HG03342 (cell line): ENCODE results near the gene CSNK1D.

ENCODE experiments used
- ATAC-seq: cut with Tn5 transposase; IDR thresholded peaks from one replicate; pipeline ENCODE4 v1.9.1; 2021; ENCODE audit warnings: mild to moderate bottlenecking, moderate library complexity; ENCODE audit not compliant: unreplicated experiment

The CSNK1D gene

DNA sequence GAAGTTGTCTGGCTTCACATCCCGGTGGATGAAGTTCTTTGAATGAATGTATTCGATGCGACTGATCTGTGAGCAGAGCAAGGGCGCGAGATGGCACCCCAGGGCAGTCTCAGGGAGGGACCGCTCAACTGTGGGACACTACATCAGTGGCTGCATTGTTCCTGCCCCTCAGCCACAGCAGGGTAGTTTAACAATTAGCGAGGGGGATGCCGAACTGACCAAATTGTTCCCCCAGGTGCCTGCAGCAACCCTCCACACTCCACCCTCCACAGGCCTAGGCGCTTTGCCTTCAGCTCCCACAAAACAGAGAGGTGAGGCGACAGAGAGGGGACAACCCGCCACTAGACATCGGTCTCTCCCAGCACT lies 20.3 kb downstream of the CSNK1D start:
- no peak for ATAC-seq

DNA sequence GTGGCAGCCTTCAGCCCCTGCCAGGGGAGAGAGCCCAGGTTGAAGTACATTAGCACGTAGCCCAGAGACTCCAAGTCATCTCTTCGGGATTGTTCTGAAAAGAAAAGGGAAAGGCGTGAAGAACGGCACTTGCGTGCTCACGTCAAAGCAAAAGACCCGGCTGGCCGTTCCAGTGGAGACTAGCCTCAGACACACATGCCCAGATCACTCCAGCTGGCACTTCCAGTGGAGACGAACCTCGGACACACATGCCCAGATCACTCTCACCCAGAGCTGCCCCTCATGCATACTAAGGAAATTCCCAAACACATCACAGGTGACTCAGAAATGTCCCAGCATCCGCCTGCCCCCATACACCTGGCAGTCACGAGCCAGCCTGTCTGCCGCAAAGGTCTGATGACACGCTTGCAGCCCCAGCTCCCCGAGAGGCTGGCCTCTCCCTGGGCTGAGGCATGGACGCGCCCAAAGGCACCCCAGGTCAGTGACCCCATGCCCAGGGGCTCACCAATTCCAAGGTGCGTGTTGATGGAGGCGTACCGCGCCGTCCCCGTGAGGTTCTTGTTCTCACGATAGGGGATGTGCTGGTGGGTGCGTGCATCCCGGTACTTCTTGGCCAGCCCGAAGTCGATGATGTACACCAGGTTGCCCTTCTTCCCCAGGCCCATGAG lies 20.9 kb downstream of the CSNK1D start:
- no peak for ATAC-seq

DNA sequence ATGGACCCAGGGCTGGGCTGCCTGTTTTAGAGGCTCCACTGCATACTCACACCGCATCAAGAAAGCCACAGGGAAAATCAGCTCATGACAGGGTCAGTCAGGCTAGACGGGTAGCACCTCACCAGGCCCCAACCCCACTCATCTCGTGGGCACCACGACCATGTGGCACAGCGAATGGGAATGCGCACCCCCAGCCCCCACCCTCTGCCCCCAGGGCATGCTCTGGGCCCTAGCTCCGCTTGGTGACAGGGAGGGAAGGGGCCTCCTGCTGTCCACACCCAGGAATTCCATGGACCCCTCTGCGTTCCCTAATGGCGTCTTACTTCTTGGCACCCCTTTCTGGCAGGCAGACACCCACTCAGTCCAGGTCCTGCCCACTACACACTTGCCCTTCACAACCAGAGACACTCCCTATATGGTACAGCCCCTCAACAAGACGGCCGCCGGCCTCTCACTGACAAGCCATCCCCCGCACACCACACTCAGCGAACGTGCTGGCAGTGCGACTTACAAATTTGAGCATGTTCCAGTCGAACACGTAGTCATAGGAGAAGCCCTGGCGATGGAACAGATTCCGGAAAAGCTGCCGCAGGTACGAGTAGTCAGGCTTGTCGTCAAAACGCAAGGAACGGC lies 22.5 kb downstream of the CSNK1D start:
- ATAC-seq: no peak

DNA sequence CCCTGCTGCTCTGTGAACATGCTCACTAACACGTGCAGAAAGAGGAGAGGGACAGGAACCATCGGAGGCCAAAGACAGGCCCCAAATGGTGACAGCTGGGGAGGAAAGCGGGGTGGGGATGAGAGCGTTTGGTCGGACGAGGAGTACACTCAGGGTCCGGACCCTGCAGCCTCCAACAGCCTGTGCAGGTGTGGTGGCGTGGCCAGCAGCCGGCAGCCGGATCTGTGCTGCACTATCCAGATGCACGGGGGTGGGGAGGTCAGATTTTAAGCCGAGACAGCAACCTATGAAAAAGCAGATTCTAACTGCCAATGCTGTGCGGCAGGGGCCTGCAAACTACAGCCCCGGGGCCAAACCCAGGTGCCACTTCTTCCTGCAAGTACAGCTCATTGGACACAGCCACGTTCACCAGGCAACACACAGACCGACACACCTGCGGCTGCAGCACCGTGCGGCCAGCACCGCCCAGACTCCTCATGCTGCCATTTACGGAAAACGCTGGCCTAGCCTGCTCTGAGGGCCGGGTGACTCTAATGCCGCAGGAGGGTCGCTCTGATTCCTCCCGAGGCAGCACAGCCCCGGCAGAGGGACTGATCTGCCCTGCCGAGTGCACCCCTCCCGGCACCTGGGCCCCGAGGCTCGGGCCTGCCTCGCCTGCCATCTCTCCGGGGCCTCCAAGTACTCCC lies 23.5 kb downstream of the CSNK1D start:
- ATAC-seq: no peak

DNA sequence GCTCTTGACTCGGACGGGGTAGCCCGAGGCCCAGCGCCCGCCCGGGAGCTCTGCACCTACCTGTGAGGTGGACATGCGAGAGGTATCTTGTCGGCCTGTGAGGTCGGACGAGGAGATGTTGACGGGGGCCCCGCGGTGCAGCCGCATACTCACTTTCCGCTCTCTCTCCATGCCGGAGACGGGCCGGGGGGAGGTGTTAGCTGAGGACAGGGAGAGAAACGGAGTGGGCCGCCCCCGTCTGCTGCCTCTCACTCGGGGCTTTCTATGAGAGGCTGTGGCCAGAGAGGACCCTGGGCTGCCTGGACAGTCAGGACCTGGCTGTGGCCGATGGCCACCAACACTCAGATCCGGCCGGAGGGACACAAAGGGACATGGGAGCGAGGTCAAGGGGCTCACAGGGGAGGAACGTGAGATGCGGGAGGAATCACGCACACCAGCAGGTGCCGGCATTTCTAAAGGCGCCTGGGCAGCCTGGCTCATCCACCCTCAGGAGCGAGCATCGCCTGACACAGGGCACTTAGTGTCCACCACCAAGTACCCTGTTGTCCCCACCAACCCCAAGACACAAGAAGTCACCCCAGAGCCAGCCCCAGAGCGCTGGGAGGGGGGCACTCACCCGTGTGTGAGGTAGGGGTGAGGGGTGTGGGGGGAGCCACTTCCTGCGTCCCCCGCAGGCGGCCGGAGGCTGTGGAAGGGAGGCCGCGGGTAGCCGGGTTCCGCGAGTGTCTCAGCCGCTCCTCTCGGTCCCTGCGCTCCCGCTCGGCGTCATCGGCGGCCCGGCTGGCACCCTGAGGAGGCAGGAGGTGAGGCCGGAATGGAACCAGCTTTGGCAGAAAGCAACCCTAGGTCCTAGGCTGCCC lies 24.5 kb downstream of the CSNK1D start:
- ATAC-seq: no peak

DNA sequence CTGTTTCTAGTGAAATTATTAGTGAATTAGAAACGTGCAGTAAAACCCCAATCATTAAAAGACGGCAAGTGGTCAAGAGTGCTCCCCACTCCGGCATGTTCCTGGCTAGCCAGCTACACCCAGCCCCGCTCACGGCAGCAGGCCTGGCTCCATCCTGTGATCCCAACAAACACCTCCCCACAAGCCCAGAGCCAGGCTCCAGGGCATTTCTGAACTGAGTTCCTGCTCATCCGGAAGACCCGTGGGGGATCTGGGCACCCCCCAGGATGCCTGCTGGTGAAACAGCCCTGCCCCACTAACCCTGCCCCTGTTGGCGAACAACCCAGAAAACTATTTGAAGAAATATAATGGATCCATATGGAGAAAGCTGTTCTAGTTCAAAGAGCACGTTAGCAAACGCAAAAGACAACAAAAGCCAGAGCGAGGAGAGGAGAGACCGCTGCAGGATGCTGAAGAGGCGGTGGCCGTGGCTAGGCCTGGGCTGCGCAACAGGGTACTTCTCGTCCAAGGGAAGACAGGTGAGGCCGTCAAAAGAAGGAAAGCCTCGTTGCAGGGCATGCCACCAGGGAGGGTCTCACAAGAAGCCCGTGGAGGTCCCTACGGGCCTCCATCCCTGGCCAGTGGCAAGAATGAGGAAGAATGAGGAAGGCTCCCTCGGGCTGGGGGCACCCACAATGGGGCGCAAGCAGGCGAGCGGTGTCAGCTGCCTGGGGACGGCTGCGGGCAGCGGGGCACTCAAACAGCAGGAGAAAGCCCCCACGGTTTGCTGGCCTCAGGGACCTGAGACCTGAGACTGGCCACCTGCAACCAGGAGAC lies 25.4 kb downstream of the CSNK1D start:
- ATAC-seq: no peak

DNA sequence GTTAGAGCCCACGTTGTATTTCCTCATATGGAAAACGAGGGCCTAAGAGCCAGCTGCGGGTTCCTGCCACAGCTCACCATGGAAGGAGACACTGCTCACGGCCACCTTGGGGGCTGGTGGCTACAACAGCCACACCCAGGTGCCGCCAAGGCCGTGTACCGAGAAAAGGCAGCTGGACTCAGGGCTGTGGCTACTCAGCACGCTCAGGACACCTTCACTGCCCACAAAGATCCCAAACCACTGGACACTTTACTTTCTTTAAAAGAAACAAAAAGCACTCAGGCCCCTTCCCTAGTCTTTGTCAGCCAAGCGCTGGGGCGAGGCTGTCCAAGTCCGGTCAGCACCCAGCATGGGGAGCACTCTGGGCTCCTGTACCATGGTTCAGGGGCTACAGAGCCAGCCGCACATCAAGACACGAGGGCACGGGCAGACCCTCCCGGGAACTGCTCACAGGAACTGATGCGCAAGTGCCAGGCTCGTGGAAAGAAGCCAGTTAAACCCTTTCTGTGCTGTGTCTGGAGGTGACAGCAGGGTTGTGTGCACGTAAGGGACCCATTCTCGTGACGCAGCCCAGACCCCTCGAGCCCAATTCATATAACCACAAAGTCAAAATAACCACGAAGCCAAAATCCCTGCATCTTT lies 26.2 kb downstream of the CSNK1D start:
- ATAC-seq: no peak

DNA sequence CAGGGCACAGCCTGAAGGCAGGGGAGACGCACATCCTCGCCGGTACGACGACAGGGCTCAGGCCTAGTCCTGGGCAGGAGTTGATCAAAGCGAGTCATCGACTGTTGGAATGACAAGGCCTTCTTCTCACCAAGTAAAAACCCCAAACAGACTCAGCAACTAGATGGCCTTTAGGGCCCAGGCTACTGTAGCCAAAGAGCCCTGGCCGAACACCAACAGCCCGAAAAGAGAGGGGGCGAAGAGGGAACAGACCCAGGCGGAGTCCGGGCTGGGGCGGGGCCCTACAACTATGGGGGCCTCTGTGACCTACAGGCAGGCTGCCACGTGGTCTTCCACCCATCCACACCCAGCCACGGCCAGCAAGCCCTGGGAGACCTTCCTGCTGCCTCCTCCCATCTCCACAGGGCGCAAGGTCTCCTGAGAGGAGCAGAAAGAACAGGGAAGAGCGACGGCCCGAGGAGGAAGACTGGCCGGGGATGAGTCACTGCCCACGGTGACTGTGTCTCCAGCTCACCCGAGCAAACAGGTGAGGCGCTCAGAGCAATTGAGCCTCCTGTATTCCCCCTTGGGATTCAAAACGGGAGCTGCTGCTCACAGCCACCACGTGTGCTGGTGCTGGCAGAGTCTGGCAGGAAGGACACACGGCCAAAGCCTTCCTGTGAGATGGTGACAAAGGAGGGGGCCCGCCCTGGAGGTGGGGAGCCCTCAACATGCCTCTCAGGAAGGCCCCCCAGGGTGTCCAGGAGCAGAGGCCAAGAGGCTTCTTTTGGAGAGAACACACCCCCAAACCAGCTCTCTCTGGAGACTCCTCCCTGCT lies 26.9 kb downstream of the CSNK1D start:
- no peak for ATAC-seq

DNA sequence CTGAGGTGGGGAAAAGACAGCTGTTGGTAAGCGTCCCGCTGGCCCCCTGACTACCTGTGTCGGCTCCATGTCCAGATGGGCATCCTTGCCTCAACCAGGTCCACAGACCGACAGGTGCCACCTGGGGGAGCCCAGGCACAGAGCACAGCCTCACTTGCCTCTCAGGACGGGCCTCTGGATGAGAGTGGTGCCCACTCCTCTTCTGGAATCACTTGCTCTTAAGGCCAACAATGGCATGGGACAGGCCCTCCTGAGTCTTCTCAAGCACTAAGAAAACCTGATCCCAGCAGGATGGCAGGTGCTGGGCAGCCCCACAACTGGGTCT lies 27.5 kb downstream of the CSNK1D start:
- ATAC-seq: no peak

DNA sequence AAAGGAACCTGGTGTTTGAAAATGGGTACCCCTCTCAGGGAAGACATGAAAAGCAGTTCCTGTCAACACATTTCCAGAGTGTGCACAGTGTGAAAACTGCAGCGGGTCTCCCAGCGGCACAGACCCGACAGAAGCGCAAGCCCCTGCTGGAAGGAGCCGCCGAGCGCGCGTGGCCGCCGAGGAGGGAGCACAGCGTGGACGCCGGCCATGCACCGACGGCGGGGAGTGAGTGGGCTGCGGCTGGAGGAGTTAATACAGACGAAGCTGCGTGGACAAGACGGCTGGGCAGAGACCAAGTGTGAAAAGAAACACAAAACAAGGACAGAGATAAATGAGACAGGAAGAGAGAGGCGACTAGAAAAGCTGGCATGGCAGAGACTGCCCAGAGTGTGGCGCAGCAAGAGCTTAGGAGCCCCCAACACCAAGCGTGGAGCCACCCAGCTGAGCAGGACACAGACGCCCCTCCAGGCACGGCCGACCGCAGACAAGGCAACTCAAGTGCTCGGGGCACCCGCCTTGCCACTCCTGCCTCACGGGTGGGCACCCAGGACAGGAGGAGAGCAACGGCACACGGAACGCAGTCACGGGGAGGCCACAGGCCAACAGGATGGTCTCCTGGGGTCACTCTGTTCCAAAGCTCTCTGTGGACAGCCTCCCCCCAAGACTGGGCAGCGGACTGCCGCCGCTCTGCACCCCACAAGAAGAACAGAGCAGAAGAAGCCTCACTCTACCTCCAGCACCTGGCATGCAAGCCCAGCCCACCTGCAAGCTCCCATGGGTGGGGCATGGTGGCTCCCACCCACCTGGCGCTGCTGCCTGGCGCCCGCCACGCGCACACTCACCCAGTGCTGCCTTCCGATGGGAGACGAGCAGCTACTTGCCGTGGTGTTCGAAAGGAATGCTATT lies 28.1 kb downstream of the CSNK1D start:
- no peak for ATAC-seq

DNA sequence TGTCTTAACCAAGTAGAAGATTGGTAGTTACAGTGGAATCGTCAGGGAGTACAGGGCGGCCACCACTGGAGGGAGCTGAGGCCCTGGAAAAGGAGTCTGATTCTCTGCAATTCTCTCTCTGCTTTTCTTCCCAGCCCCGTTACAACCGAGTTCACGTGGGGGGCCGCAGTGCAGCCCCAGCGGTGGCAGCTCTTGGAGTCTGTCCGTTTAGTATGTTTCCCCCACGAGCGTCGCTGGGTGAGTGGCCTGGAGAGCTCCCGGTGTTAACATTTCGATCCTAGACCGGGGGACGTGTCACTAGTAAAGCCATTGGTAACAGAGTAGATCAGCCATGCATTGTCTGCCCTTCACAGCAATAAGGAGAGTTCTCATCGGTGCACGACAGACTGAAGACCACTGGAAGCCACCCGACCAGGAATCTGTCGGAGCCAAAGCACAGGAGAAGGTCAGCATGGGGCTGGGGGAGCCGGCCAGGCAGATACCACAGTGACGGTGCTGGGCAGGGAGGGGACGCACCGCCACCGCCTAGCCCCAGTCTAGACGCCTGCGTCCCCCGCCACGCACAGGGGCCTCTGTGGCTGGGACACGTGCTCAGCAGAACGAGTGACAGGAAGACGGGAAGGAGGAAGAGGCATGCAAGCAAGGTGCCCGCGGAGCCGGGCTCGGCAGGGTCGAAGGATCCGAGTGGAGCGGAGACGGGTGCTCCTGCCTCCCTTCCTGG lies 28.9 kb downstream of the CSNK1D start:
- no peak for ATAC-seq

DNA sequence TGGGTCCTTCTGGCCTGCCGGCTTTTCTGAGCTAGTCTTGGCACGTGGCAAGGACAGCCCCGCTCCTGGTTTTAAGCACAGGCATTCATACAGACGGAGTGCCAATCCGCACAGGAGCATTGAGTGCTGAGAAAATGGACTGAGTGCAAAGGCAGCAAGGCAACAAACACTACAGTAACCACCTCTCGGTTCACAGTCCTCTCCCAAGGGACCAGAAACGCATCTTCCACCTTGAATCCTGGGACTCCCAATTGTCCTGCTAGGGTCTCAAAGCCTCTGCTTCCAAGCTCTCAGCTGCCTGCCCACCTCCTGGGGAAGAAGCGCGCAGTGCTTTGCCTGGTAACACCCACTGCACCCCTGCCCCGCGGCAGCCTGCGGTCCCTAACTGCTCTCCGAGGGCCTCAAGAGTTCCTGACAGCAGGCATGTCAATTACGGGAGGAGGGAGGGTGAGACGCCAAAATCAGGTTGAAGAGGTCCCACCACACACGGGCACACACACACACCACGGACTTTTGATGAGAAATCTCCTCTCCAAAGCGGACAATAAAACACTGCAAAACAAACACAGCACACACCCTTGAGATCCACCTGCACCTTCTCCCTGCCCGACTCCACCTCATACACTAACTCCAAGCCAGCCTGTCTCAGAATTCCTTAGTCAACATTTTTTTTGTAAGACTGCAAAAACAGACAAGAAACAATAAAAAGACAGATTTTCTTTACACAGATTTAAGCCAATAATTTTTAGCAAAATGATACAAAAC lies 29.7 kb downstream of the CSNK1D start:
- no peak for ATAC-seq

DNA sequence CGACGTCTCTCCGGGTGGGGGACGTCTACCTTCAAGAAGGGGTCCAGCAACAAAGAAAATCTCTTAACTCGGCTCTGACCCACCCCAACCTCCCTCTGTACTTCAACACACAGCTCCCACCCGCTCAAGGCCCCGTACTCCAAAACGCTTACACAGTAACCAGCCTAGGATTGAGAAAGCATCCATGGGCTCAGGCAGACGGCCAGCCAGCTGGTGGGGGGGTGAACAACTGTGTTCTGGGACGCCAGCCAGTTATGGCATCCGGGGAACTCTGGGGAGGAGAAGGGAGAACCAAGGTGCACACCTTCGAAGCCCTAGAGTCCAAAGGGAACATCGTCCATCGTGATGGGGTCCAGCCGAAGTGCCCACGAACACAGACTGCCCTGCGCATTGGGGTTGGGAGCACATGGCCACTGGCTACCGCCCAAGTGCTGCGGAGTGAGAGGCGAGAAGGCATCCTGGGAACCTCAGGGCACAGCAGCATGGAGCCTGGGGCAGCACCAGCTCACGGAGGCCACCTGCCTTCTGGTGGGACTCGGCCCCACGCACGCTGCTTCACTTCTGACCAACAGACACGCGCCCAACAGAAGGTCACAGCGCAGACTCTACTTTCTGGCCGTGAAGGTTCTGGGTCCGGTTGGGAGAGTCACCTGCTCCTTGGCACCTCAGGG lies 30.4 kb downstream of the CSNK1D start:
- no peak for ATAC-seq

DNA sequence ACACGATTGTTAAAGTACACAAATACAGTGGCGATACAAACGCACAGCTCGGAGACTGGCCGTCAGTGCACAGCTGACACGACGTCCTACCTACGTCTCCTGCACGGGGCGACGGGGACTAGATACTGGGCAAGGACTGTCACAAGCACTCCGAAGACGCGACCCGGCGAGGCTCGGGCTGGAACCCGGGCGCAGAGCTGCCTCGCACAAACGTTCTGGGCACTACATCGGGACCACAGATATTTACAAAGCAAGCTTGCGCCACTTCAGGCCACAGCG lies 30.9 kb downstream of the CSNK1D start:
- no peak for ATAC-seq

DNA sequence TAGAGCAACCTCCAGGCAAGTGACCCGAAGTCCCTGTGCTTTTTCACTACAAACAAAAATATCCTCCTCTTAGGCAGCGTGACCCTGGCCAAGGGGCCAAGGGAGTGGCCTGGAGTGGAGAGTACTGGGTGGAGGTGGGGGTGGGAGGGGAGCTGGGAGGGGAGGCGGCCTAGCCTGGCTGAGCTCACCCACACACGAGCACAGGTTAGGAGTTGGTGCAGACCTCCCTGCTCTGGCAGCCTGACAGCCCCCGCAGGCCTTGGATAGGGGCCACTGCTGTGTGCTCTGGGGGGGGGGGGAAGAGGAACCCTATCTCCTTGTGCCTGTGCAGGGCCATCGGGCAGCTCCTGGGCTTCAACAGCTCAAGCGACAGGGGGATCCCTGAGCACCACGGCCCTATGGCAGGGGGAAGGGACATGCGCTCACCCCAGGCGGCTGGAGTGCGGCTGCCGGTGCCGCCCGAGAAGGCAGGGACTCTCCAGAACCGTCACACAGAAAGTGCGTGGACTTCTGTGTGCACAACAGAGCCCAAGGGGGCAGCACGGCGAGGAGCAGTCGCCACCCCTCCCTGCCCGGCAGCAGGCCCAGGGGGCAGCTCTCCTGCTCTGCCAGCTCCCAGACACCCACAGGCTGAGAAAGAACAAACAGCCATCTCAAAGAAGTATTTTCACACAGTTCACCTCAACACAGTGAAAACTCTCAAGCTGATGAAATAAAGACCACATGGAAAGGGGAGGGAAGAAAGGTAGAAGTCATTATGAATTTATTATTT lies 31.4 kb downstream of the CSNK1D start:
- no peak for ATAC-seq
